GM18517 (cell line): ENCODE measurements around the gene ASB11.
A peak's percentile ranks its signal among the peaks of the same experiment; 100 is the strongest.
"Not testable (repeated sequence)": the region's sequence is repeated elsewhere in the genome, so short reads cannot be mapped to it uniquely, and the experiment has no call there.

Source experiments
- ATAC-seq: cut with Tn5 transposase; IDR thresholded peaks from one replicate; pipeline ENCODE4 v1.9.1; 2021; ENCODE audit warnings: mild to moderate bottlenecking, moderate library complexity; ENCODE audit not compliant: unreplicated experiment

Gene ASB11

GRCh38 chrX:15310117-15310516 lies 5.3 kb downstream of the ASB11 start:
- no peak for ATAC-seq

- ATAC-seq = not testable (repeated sequence)
Measured at GRCh38 chrX:15305899-15306298, 9.5 kb downstream of the ASB11 start.

GRCh38 chrX:15301924-15302323 lies 13.5 kb downstream of the ASB11 start:
- no peak for ATAC-seq

GRCh38 chrX:15299941-15300851 lies 15.2 kb downstream of the ASB11 start:
- no peak for ATAC-seq

- ATAC-seq = no peak
Measured at GRCh38 chrX:15298780-15299179, 16.7 kb downstream of the ASB11 start.

GRCh38 chrX:15298201-15298600 lies 17.2 kb downstream of the ASB11 start:
- ATAC-seq = no peak

- ATAC-seq = no peak
Measured at GRCh38 chrX:15293451-15293850, 22.0 kb downstream of the ASB11 start.

- ATAC-seq = no peak
Measured at GRCh38 chrX:15292861-15293260, 22.6 kb downstream of the ASB11 start.

- ATAC-seq = no peak
Measured at GRCh38 chrX:15277604-15278003, 37.8 kb downstream of the ASB11 start.

- ATAC-seq = no peak
Measured at GRCh38 chrX:15274946-15275345, 40.5 kb downstream of the ASB11 start.

- not testable (repeated sequence) for ATAC-seq
Measured at GRCh38 chrX:15273275-15273674, 42.2 kb downstream of the ASB11 start.

GRCh38 chrX:15271757-15272156 lies 43.7 kb downstream of the ASB11 start:
- ATAC-seq = no peak

GRCh38 chrX:15269618-15270521 lies 45.6 kb downstream of the ASB11 start, which contains the start of gene ASB9:
TSS of gene ASB9 (minus strand) at chrX:15270083. CDS start at chrX:15269874, 209 bp downstream.
- peak; percentile 45 for ATAC-seq

- ATAC-seq = no peak
Measured at GRCh38 chrX:15269120-15269519, 46.3 kb downstream of the ASB11 start.

- ATAC-seq = no peak
Measured at GRCh38 chrX:15254852-15255251, 60.6 kb downstream of the ASB11 start.

GRCh38 chrX:15245896-15246295 lies 69.5 kb downstream of the ASB11 start:
- no peak for ATAC-seq

- ATAC-seq = no peak
Measured at GRCh38 chrX:15244421-15244820, 71.0 kb downstream of the ASB11 start.

- ATAC-seq = no peak
Measured at GRCh38 chrX:15242899-15243555, 72.4 kb downstream of the ASB11 start.

GRCh38 chrX:15241301-15241700 lies 74.1 kb downstream of the ASB11 start:
- no peak for ATAC-seq

- no peak for ATAC-seq
Measured at GRCh38 chrX:15240414-15240813, 75.0 kb downstream of the ASB11 start.

- no peak for ATAC-seq
Measured at GRCh38 chrX:15236146-15236545, 79.3 kb downstream of the ASB11 start.
